H1 (cell line): ENCODE measurements around the gene TLX1. TPM values are rescaled to one million over a fixed set of nuclear protein-coding genes. Genes with fewer than 3 reads are reported as not detected.

Experiments
- CTCF ChIA-PET: fragments of 300-600 bp; sonication (Branson Sonifier 250); formaldehyde crosslinking; loops from one replicate; lab custom pipeline; 2021; ENCODE audit not compliant: partially characterized antibody; lab: Charles Lee
- POLR2A ChIA-PET: fragments of 300-600 bp; sonication (Branson Sonifier 250); formaldehyde crosslinking; loops from one replicate; lab custom pipeline; 2021; ENCODE audit warnings: inconsistent platforms; ENCODE audit not compliant: partially characterized antibody; lab: Charles Lee
- DNase-seq, 2 experiments: peaks; one replicate each; pipeline versions ENCODE4 v3.0.0 to v3.0.0-alpha.2; 2010 to 2022; ENCODE audit warnings: low spot score in 2 of 2, low read depth in 1 of 2, mixed read lengths in 1 of 2
- FAIRE-seq: peaks from 2 replicates; lab custom pipeline; 2011; peaks lifted over from hg19 to GRCh38; lab: Jason Lieb, UNC
- H2AFZ ChIP-seq: 2 replicates; pipeline ENCODE4 v1.8.1; 2012; ENCODE audit warnings: low read length, inconsistent platforms
- H2AK5ac ChIP-seq: 2 replicates; pipeline ENCODE4 v1.6.1; 2013; ENCODE audit warnings: low read depth, low read length
- H2BK120ac ChIP-seq: replicated peaks from 2 replicates; pipeline ENCODE3; 2013; ENCODE audit warnings: low read depth, low read length, inconsistent platforms
- H2BK12ac ChIP-seq: 2 replicates; pipeline ENCODE4 v1.6.1; 2013; ENCODE audit warnings: low read depth, low read length
- H2BK15ac ChIP-seq: 2 replicates; pipeline ENCODE4 v1.6.1; 2013; ENCODE audit warnings: low read length
- H2BK20ac ChIP-seq: 2 replicates; pipeline ENCODE4 v1.6.1; 2013; ENCODE audit warnings: low read length
- H2BK5ac ChIP-seq: 2 replicates; pipeline ENCODE4 v1.6.1; 2013; ENCODE audit warnings: low read depth, low read length
- H3K14ac ChIP-seq: 2 replicates; pipeline ENCODE4 v1.6.1; 2013; ENCODE audit warnings: inconsistent platforms; ENCODE audit not compliant: insufficient read length
- H3K18ac ChIP-seq: 2 replicates; pipeline ENCODE4 v1.6.1; 2013; ENCODE audit warnings: low read length; ENCODE audit errors: extremely low read depth
- H3K23ac ChIP-seq: 2 replicates; pipeline ENCODE4 v1.6.1; 2013; ENCODE audit warnings: inconsistent platforms; ENCODE audit not compliant: insufficient read length
- H3K23me2 ChIP-seq: 2 replicates; pipeline ENCODE4 v1.6.1; 2013; ENCODE audit warnings: low read depth, low read length
- H3K27ac ChIP-seq: 2 replicates; pipeline ENCODE4 v1.6.1; 2011; ENCODE audit warnings: low read depth, low read length, inconsistent platforms
- H3K27me3 ChIP-seq, 4 experiments: replicated peaks in 1 of 4; 1 replicate in 1 of 4; 2 replicates in 3 of 4; pipeline versions ENCODE4 v1.6.1 to v1.8.1; 2011 to 2013; ENCODE audit warnings: low read length in 3 of 4, mild to moderate bottlenecking in 3 of 4, inconsistent platforms in 2 of 4, mixed read lengths in 2 of 4, moderate library complexity in 1 of 4; ENCODE audit not compliant: control insufficient read depth in 3 of 4, insufficient read depth in 3 of 4; ENCODE audit errors: extremely low read depth in 1 of 4
- H3K36me3 ChIP-seq, 4 experiments: 2 replicates each; pipeline versions ENCODE4 v1.6.1 to v1.8.1; 2011 to 2013; ENCODE audit warnings: mild to moderate bottlenecking in 4 of 4, low read length in 3 of 4, moderate library complexity in 2 of 4, control low read depth in 1 of 4, inconsistent platforms in 1 of 4; ENCODE audit not compliant: insufficient read depth in 4 of 4, control insufficient read depth in 2 of 4
- H3K4ac ChIP-seq: replicated peaks from 2 replicates; pipeline ENCODE3; 2013; ENCODE audit warnings: low read length, low read depth, mixed read lengths, inconsistent platforms; ENCODE audit not compliant: insufficient read length
- H3K4me1 ChIP-seq, 4 experiments: replicated peaks in 1 of 4; 1 replicate in 1 of 4; 2 replicates in 3 of 4; pipeline versions ENCODE4 v1.6.1 to v1.8.1; 2011 to 2013; ENCODE audit warnings: low read length in 3 of 4, inconsistent platforms in 2 of 4, mixed read lengths in 1 of 4; ENCODE audit not compliant: insufficient read depth in 4 of 4, control insufficient read depth in 3 of 4
- H3K4me2 ChIP-seq, 2 experiments: 2 replicates each; pipeline versions ENCODE4 v1.6.1 to v1.8.1; 2011 to 2013; ENCODE audit warnings: low read depth in 2 of 2, low read length in 2 of 2, control low read depth in 1 of 2, inconsistent platforms in 1 of 2, mild to moderate bottlenecking in 1 of 2; ENCODE audit not compliant: insufficient read depth in 1 of 2
- H3K4me3 ChIP-seq, 4 experiments: fragments of 200-600, 300-600 bp in 1 of 4; sonication (generic), shearing (Covaris generic), sonication (Bioruptor Twin) in 1 of 4; 2 replicates each; pipeline versions ENCODE4 v1.5.1 to v1.8.1; 2011 to 2016; ENCODE audit warnings: low read length in 4 of 4, low read depth in 3 of 4, control low read depth in 2 of 4, inconsistent platforms in 2 of 4, mild to moderate bottlenecking in 2 of 4, mixed read lengths in 1 of 4, moderate library complexity in 1 of 4; ENCODE audit not compliant: insufficient read depth in 2 of 4; ENCODE audit errors: extremely low read depth in 1 of 4
- H3K56ac ChIP-seq: replicated peaks from 2 replicates; pipeline ENCODE3; 2013; ENCODE audit warnings: low read depth, mild to moderate bottlenecking, mixed read lengths, low read length, inconsistent platforms; ENCODE audit not compliant: insufficient read length
- H3K79me1 ChIP-seq: 2 replicates; pipeline ENCODE4 v1.6.1; 2013; ENCODE audit warnings: low read depth, low read length, control low read depth
- H3K79me2 ChIP-seq, 2 experiments: 2 replicates each; pipeline versions ENCODE4 v1.6.1 to v1.8.1; 2012 to 2013; ENCODE audit warnings: low read length in 2 of 2, mild to moderate bottlenecking in 2 of 2, inconsistent platforms in 1 of 2; ENCODE audit not compliant: insufficient read depth in 2 of 2, control insufficient read depth in 1 of 2
- H3K9ac ChIP-seq, 4 experiments: replicated peaks in 1 of 4; 1 replicate in 1 of 4; 2 replicates in 3 of 4; pipeline versions ENCODE4 v1.6.1 to v1.8.1; 2011 to 2013; ENCODE audit warnings: low read depth in 3 of 4, low read length in 3 of 4, control low read depth in 2 of 4, mild to moderate bottlenecking in 2 of 4, moderate library complexity in 2 of 4, inconsistent platforms in 1 of 4; ENCODE audit errors: extremely low read depth in 1 of 4
- H3K9me3 ChIP-seq, 2 experiments: 2 replicates each; pipeline versions ENCODE4 v1.6.1 to v1.8.1; 2012 to 2013; ENCODE audit warnings: mild to moderate bottlenecking in 2 of 2, moderate library complexity in 2 of 2, control low read depth in 1 of 2, inconsistent platforms in 1 of 2, low read depth in 1 of 2, low read length in 1 of 2, mixed read lengths in 1 of 2; ENCODE audit not compliant: insufficient read depth in 2 of 2
- H4K20me1 ChIP-seq, 2 experiments: replicated peaks in 1 of 2; 2 replicates each; pipeline versions ENCODE3 to v1.8.1; 2011 to 2013; ENCODE audit warnings: inconsistent platforms in 2 of 2, low read length in 2 of 2, mild to moderate bottlenecking in 1 of 2; ENCODE audit not compliant: insufficient read depth in 2 of 2, control insufficient read depth in 1 of 2
- H4K5ac ChIP-seq: 2 replicates; pipeline ENCODE4 v1.6.1; 2013; ENCODE audit warnings: low read length, low read depth, mixed read lengths, inconsistent platforms; ENCODE audit not compliant: insufficient read length
- H4K8ac ChIP-seq: 2 replicates; pipeline ENCODE4 v1.8.0; 2013; ENCODE audit warnings: mild to moderate bottlenecking, moderate library complexity, low read length, inconsistent platforms; ENCODE audit not compliant: insufficient read depth; ENCODE audit errors: extremely low read depth
- H4K91ac ChIP-seq: replicated peaks from 2 replicates; pipeline ENCODE3; 2013; ENCODE audit warnings: low read length, mixed read lengths, inconsistent platforms; ENCODE audit not compliant: insufficient read length
- CBX5 ChIP-seq: fragments of 300-800, 300-1000 bp; sonication (generic); IDR thresholded peaks from 2 replicates; pipeline ENCODE4 v1.7.1; 2016; ENCODE audit warnings: antibody characterized with exemption, low read length, low read depth
- CHD2 ChIP-seq: IDR thresholded peaks from 2 replicates; pipeline ENCODE4 v1.6.1; 2012; ENCODE audit warnings: low read length, improper control_type of control experiment
- GTF2F1 ChIP-seq: IDR thresholded peaks from 2 replicates; pipeline ENCODE4 v1.6.1; 2012; ENCODE audit warnings: low read depth, low read length, improper control_type of control experiment, borderline replicate concordance
- JUND ChIP-seq: IDR thresholded peaks from 2 replicates; pipeline ENCODE4 v1.6.1; 2011; ENCODE audit warnings: mild to moderate bottlenecking, improper control_type of control experiment, low read length
- MAFK ChIP-seq: IDR thresholded peaks from 2 replicates; pipeline ENCODE4 v1.6.1; 2012; ENCODE audit warnings: low read depth, mild to moderate bottlenecking, improper control_type of control experiment, low read length
- POU5F1 ChIP-seq: IDR thresholded peaks from 2 replicates; pipeline ENCODE4 v1.6.1; 2011; ENCODE audit warnings: low read depth, mild to moderate bottlenecking, low read length, moderate library complexity
- RXRA ChIP-seq: IDR thresholded peaks from 2 replicates; pipeline ENCODE4 v1.6.1; 2011; ENCODE audit warnings: low read depth, mild to moderate bottlenecking, low read length, moderate library complexity; ENCODE audit not compliant: insufficient read depth
- SUZ12 ChIP-seq: fragments of 200-600 bp; sonication (generic); IDR thresholded peaks from 2 replicates; pipeline ENCODE4 v1.6.1; 2012; ENCODE audit warnings: mild to moderate bottlenecking, inconsistent platforms, low read length, moderate library complexity, mixed read lengths
- TBP ChIP-seq: IDR thresholded peaks from 2 replicates; pipeline ENCODE4 v1.6.1; 2011; ENCODE audit warnings: low read depth, low read length, improper control_type of control experiment
- TCF12 ChIP-seq: IDR thresholded peaks from 2 replicates; pipeline ENCODE4 v1.6.1; 2011; ENCODE audit warnings: low read depth, mild to moderate bottlenecking, low read length
- YY1 ChIP-seq: IDR thresholded peaks from 2 replicates; pipeline ENCODE4 v1.6.1; 2011; ENCODE audit warnings: low read depth, mild to moderate bottlenecking, low read length
- ZNF274 ChIP-seq: IDR thresholded peaks from 2 replicates; pipeline ENCODE4 v1.7.0; 2012; ENCODE audit warnings: low read length, borderline replicate concordance; ENCODE audit errors: extremely low read depth
- WGBS, 2 experiments: shearing (Covaris generic) in 1 of 2; methylation state at CpG; one replicate each; pipeline versions ENCODE4 v1.1.6 to v1.1.7; 2013 to 2015; ENCODE audit warnings: low lambda C conversion rate in 2 of 2, mixed read lengths in 2 of 2, inconsistent platforms in 1 of 2, low coverage in 1 of 2, missing lambda C conversion rate in 1 of 2; ENCODE audit not compliant: insufficient replicate concordance in 2 of 2, insufficient coverage in 1 of 2, insufficient read length in 1 of 2; ENCODE audit errors: extremely low coverage in 1 of 2, missing lambda C conversion rate in 1 of 2; 5-methylcytosine and 5-hydroxymethylcytosine counted together
- polyA plus RNA-seq, 7 experiments: library from polyadenylated mRNA; depleted of rRNA in 3 of 7; stranded (reverse) in 5 of 7; unstranded in 2 of 7; fragments of >200 nt in 5 of 7; fragments of 200-250 nt in 2 of 7; gene quantifications; 1 replicate in 5 of 7; 2 replicates in 1 of 7; 4 replicates in 1 of 7; pipeline versions ENCODE4 v1.2.1 to v1.2.3, GENCODE V29; 2011 to 2013; ENCODE audit warnings: missing spikeins in 2 of 7, mixed read lengths in 2 of 7
- total RNA-seq: library from RNA; stranded (reverse); fragmentation: NEBNext Ultra II Directional; extraction: Animal tissue kit (Norgen Biotek cat#: 25700); gene quantifications from 2 replicates; pipeline ENCODE4 v1.2.1, GENCODE V29; 2021

TLX1 gene
- total and polyA plus RNA-seq, 2 of the 8 experiments (the other 6 are each of a cell fraction or from before 2014, with no cell fraction given) = not detected

GRCh38 chr10:101095550-101096213 is 35.4 kb upstream of the TLX1 start:
- no peak overlapping the region for H3K56ac ChIP-seq
- CTCF ChIA-PET = interaction anchor here (0.5 to 59.5 kb wide), 30 partner anchors 10 to 475 kb away, joined by 3 to 2176 read pairs (median 4); partner anchors contain the start of genes KAZALD1, PDZD7, SFXN3 and TLX1
- H2BK12ac ChIP-seq = peak overlapping the region; percentile 22; the same call in 1 of the 2 replicates
- no peak overlapping the region for H2BK5ac ChIP-seq
- H3K4me1 ChIP-seq = peaks cover 3 to 15% (median 8%) of the 10 kb centered on the region in 4 experiments; a peak in 5 of 7 replicates
- no peaks in the 10 kb centered on the region for H4K20me1 ChIP-seq
- no peak overlapping the region for H3K14ac ChIP-seq
- WGBS, 2 experiments = 21% methylated on average over 7 of the region's 7 CpGs; no CpG with 5 or more reads in 1 of the 2 experiments
- H3K27ac ChIP-seq = no peak overlapping the region
- no peaks in the 10 kb centered on the region for H3K79me1 ChIP-seq
- H3K27me3 ChIP-seq = peaks cover 0 to 25% (median 10%) of the 10 kb centered on the region in 4 experiments; a peak in 4 of 7 replicates
- H3K4me3 ChIP-seq = peak overlapping the region in 1 of 4 experiments; percentile 19; a peak in 1 of 8 replicates
- H2AFZ ChIP-seq = no peak overlapping the region
- no peak overlapping the region for H4K91ac ChIP-seq
- H3K4ac ChIP-seq = no peak overlapping the region
- 0 out of 4 replicates have a peak overlapping the region, but pooled peaks of 1 of the 2 experiments have one; percentile 28 for H3K4me2 ChIP-seq
- H3K23ac ChIP-seq = no peak overlapping the region
- H3K9me3 ChIP-seq = no peaks in the 10 kb centered on the region
- no peak overlapping the region for H2AK5ac ChIP-seq
- H4K5ac ChIP-seq = no peak overlapping the region
- no peaks in the 10 kb centered on the region for H3K79me2 ChIP-seq
- no peak overlapping the region; the same call in 1 of the 2 replicates for H2BK15ac ChIP-seq
- 0 out of 2 replicates have a peak overlapping the region, but pooled peaks have one; percentile 37 for H2BK20ac ChIP-seq
- H3K18ac ChIP-seq = no peak overlapping the region
- H2BK120ac ChIP-seq = no peak overlapping the region
- DNase-seq (peak; percentile 96), FAIRE-seq (peak; percentile 99)
- POLR2A ChIA-PET = interaction anchor here (0.8 to 1.3 kb wide), 6 partner anchors 15 to 77 kb away, joined by 3 to 5 read pairs (median 3); no protein-coding TSS in a partner anchor
- no peak overlapping the region; the same call in 1 of the 2 replicates for H4K8ac ChIP-seq
- peaks cover 2% of the 10 kb centered on the region; the same call in 1 of the 2 replicates for H3K23me2 ChIP-seq
- H3K9ac ChIP-seq = no peak overlapping the region
- H3K36me3 ChIP-seq = no peaks in the 10 kb centered on the region
- TF ChIP-seq CHD2 (no peak), TCF12 (no peak), RXRA (no peak), GTF2F1 (no peak), JUND (0 out of 2 replicates have a peak, but pooled peaks have one; percentile 10), SUZ12 (no peak), MAFK (no peak), CBX5 (no peak), ZNF274 (no peak), YY1 (peak; percentile 67; the same call in 1 of the 2 replicates), POU5F1 (no peak), TBP (no peak)
